Heart left ventricle (tissue), 16 donors: Measurements from ENCODE around the gene CASP12. TPM values are rescaled to one million over a fixed set of nuclear protein-coding genes. Genes with fewer than 3 reads are reported as not detected.

Experiments used
- ATAC-seq, 4 donors: fragments of 200-7000 bp; cut with Tn5 transposase; one replicate each; pipeline ENCODE4 v1.9.1; 2020 to 2022; ENCODE audit warnings: moderate library complexity in 4 of 4, mild to moderate bottlenecking in 3 of 4, moderate number of reproducible peaks in 1 of 4
- DNase-seq, 5 donors: peaks; one replicate each; pipeline ENCODE4 v3.0.0-alpha.2; 2020
- H3K27ac ChIP-seq, 12 donors: fragments of 200-600 bp; sonication (generic) in 4 of 12; one replicate each; pipeline versions ENCODE4 v1.5.0 to v1.8.0; 2016 to 2022; ENCODE audit warnings: mild to moderate bottlenecking in 2 of 12
- H3K27me3 ChIP-seq, 9 donors: fragments of 200-600 bp; sonication (generic) in 2 of 9; one replicate each; pipeline versions ENCODE4 v1.5.1 to v1.8.0; 2016 to 2022; ENCODE audit warnings: mild to moderate bottlenecking in 3 of 9
- H3K36me3 ChIP-seq, 9 donors: fragments of 200-600 bp; sonication (generic) in 2 of 9; one replicate each; pipeline versions ENCODE4 v1.5.0 to v1.8.0; 2018 to 2022; ENCODE audit warnings: mild to moderate bottlenecking in 2 of 9
- H3K4me1 ChIP-seq, 12 donors: fragments of 200-600 bp; sonication (generic) in 4 of 12; one replicate each; pipeline versions ENCODE4 v1.5.0 to v1.8.0; 2016 to 2022; ENCODE audit warnings: mild to moderate bottlenecking in 3 of 12
- H3K4me3 ChIP-seq, 12 donors: fragments of 200-600 bp; sonication (generic) in 4 of 12; one replicate each; pipeline versions ENCODE4 v1.5.0 to v1.8.0; 2017 to 2022; ENCODE audit warnings: mild to moderate bottlenecking in 9 of 12, moderate library complexity in 4 of 12
- H3K9me3 ChIP-seq, 12 donors: fragments of 200-600 bp; sonication (generic) in 4 of 12; one replicate each; pipeline versions ENCODE4 v1.5.0 to v1.8.0; 2016 to 2022; ENCODE audit warnings: mild to moderate bottlenecking in 1 of 12
- POLR2A ChIP-seq, 2 donors: fragments of 450-650 bp; IDR thresholded peaks; one replicate each; pipeline ENCODE4 v1.6.1; 2017; ENCODE audit warnings: antibody characterized with exemption in 2 of 2, mild to moderate bottlenecking in 2 of 2, moderate library complexity in 2 of 2
- WGBS, 4 donors: extraction: QIAGEN DNeasy Blood & Tissue Kit in 2 of 4; methylation state at CpG; one replicate each; pipeline versions ENCODE4 v1.1.5 to v1.1.7; 2013 to 2018; 5-methylcytosine and 5-hydroxymethylcytosine counted together
- intact Hi-C, 10 donors: fragments of 100-400 bp; cut with DNase I; formaldehyde crosslinking; loops; one replicate each; pipeline versions ENCODE4 v1.11.1 to v1.14.2; 2022
- polyA plus RNA-seq, 2 donors: library from polyadenylated mRNA; stranded (reverse); fragments of 200-250 nt; gene quantifications; one replicate each; pipeline ENCODE4 v1.2.3, GENCODE V29; 2013
- total RNA-seq, 9 donors: library from RNA; depleted of rRNA in 2 of 9; stranded (reverse); fragments of >200 nt in 2 of 9; fragmentation: NEBNext Ultra II Directional in 3 of 9; extraction: Animal tissue kit (Norgen Biotek cat#: 25700) in 3 of 9; gene quantifications; one replicate each; pipeline versions ENCODE4 v1.1.0 to v1.2.4, GENCODE V29; 2016 to 2023
- TF ChIP-seq, protein P1 (sequence below), 12 donors: fragments of 200-600 bp; sonication (generic) in 4 of 12; IDR thresholded peaks; one replicate each; pipeline versions ENCODE4 v1.5.0 to v1.8.0; 2018 to 2022; ENCODE audit warnings: antibody characterized with exemption in 12 of 12, mild to moderate bottlenecking in 5 of 12
- donor health status: ischemic (EF 13 %, LVEDD 7.1; RV severe dilation, severe dysfunction).
- donor health status: healthy with polysubstance abuse.
- donor health status: DM: no; HTN: yes; CAD: no.
- donor health status: DM: no; HTN: no; CAD: no.
- donor health status: ischemic (EF 25% LVEDD 6.9; RV normal size, moderate dysfunction).
- donor health status: ischemic (EF 25% LVEDD 5.7; RV mildly dilated, moderate dysfunction).
- donor health status: healthy.
- donor health status: DM: yes; HTN: yes; CAD: no.
- donor health status: ischemic (EF 35%, LVEDD 5.7; RV mildly dilated, moderate dysfunction).
- donor health status: nonischemic (EF 11% LVEDD 7.7; RV severe dilation, severe dysfunction).
- donor health status: DM: yes; HTN: yes; CAD: no.
- donor health status: PGD.
- donor health status: ischemic (EF 29% LVEDD 5.4; RV normal size, mild dysfunction).
- donor health status: nonischemic (EF 23%, LVEDD 6.1; RV moderate dilation, normal function).

CASP12 gene
- total and polyA plus RNA-seq, 11 donors, result 0.10 to 1.3 (median 0.41) TPM; not detected in 5

DNA sequence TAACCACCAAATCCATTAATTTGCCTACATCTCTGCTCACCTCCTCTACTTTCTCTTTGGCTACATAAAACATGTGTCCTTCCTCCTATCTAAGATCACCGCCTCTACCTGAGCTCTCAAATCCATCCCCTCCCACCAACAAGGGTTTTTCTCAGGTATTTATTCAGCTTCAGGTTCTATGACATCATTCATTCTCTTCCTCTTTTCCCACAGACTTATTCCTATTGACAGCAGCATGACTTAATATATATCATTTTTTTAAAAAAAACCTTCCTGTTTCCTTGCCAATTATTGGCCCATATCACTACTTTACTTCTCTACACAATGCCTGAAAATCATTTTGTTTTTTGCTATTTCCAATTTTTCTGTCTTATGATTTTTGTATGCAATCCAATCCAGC lies 4.4 kb downstream of the CASP12 start:
- H3K4me1 ChIP-seq, result peaks cover 0 to 33% (median 7%) of the 10 kb centered on the region in 12 donors
- H3K36me3 ChIP-seq, result peaks cover 0 to 30% (median 0%) of the 10 kb centered on the region in 9 donors
- DNase-seq (no peak), ATAC-seq (no peak)
- H3K9me3 ChIP-seq, result no peaks in the 10 kb centered on the region
- WGBS, 4 donors, result 95 to 100% (median 99%) methylated on average over 1 of the region's 1 CpG
- intact Hi-C loops, result no loop called here
- no peaks in the 10 kb centered on the region for H3K27me3 ChIP-seq
- no peak for TF ChIP-seq POLR2A (IDR thresholded peaks at IDR 0.05)
- TF ChIP-seq, protein P1, sequence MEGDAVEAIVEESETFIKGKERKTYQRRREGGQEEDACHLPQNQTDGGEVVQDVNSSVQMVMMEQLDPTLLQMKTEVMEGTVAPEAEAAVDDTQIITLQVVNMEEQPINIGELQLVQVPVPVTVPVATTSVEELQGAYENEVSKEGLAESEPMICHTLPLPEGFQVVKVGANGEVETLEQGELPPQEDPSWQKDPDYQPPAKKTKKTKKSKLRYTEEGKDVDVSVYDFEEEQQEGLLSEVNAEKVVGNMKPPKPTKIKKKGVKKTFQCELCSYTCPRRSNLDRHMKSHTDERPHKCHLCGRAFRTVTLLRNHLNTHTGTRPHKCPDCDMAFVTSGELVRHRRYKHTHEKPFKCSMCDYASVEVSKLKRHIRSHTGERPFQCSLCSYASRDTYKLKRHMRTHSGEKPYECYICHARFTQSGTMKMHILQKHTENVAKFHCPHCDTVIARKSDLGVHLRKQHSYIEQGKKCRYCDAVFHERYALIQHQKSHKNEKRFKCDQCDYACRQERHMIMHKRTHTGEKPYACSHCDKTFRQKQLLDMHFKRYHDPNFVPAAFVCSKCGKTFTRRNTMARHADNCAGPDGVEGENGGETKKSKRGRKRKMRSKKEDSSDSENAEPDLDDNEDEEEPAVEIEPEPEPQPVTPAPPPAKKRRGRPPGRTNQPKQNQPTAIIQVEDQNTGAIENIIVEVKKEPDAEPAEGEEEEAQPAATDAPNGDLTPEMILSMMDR (IDR thresholded peaks at IDR 0.05), result no peak
- no peak overlapping the region for H3K27ac ChIP-seq
- no peak overlapping the region for H3K4me3 ChIP-seq

DNA sequence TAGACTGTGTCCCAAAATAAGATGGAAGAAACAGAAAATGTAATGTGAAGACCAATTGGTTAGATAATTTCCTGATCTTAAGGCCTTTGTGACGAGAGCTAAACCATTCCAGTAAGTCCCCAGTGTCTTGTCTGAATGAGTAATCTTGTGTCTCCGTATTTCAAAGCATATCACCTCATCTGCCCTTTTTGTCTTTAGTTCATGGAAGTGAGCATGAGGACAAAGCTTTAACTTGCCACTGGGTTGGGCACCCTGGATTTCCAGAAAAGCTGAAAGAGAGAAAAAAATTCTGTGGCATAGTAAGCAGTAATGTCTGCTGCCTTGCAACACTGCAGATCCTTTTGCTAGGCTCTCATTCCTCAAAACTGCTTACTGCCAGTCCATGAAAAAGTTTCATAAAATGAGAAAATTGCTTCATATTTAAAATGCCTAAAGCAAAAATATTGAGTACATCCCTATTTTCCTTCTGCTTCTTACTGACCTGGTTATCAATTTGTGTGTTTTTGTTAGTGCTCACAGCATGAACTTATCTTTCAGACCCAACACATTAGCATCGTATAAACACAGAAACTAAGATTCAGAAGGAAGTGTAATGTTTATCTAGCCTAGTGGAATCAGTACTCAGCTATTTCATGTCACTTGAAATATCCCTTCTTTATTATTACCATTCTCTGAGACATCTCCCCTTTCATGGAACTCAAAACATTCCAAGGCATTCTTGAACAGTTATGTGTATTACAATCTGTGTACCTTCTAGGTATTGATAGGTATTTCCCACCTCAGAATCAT lies 5.3 kb downstream of the CASP12 start:
- peak in 1 of 4 donors; percentile 36 for ATAC-seq
- Histone ChIP-seq H3K4me1 (peaks cover 0 to 23% (median 6%) of the 10 kb centered on the region in 12 donors), H3K36me3 (peaks cover 0 to 35% (median 0%) of the 10 kb centered on the region in 9 donors), H3K4me3 (no peak overlapping the region), H3K27me3 (no peaks in the 10 kb centered on the region), H3K9me3 (no peaks in the 10 kb centered on the region), H3K27ac (peak overlapping the region in 4 of 12 donors; percentile 1 to 46 (median 18))
- WGBS, 4 donors, result 46 to 64% (median 54%) methylated on average over 3 of the region's 3 CpGs
- DNase-seq, result no peak
- intact Hi-C loops, result no loop called here
- TF ChIP-seq, protein P1 (IDR thresholded peaks at IDR 0.05), result no peak
- no peak for TF ChIP-seq POLR2A (IDR thresholded peaks at IDR 0.05)

GRCh38 chr11:104891135-104891534 lies 7.1 kb downstream of the CASP12 start:
- intact Hi-C loops, result no loop called here
- TF ChIP-seq, protein P1 (IDR thresholded peaks at IDR 0.05), result no peak
- TF ChIP-seq POLR2A (IDR thresholded peaks at IDR 0.05), result no peak
- ATAC-seq (no peak), DNase-seq (no peak)
- H3K4me1 ChIP-seq, result peaks cover 0 to 21% (median 3%) of the 10 kb centered on the region in 12 donors
- WGBS, 4 donors, result 77 to 87% (median 81%) methylated on average over 4 of the region's 4 CpGs
- H3K27me3 ChIP-seq, result no peaks in the 10 kb centered on the region
- H3K4me3 ChIP-seq, result no peak overlapping the region
- H3K27ac ChIP-seq, result no peak overlapping the region
- peaks cover 0 to 44% (median 0%) of the 10 kb centered on the region in 9 donors for H3K36me3 ChIP-seq
- H3K9me3 ChIP-seq, result no peaks in the 10 kb centered on the region

GRCh38 chr11:104883342-104883741 lies 14.9 kb downstream of the CASP12 start:
- DNase-seq, result no peak
- H3K27me3 ChIP-seq, result no peaks in the 10 kb centered on the region
- TF ChIP-seq, protein P1 (IDR thresholded peaks at IDR 0.05), result no peak
- H3K4me3 ChIP-seq, result no peak overlapping the region
- H3K36me3 ChIP-seq, result peaks cover 0 to 26% (median 0%) of the 10 kb centered on the region in 9 donors
- H3K9me3 ChIP-seq, result no peaks in the 10 kb centered on the region
- H3K27ac ChIP-seq, result no peak overlapping the region
- intact Hi-C loops, result no loop called here
- no peak for ATAC-seq
- WGBS, 4 donors, result 92 to 99% (median 96%) methylated on average over 2 of the region's 2 CpGs
- H3K4me1 ChIP-seq, result no peaks in the 10 kb centered on the region
